GM12892 (cell line): ENCODE results near the gene TSNAXIP1.

Experiments
- DNase-seq: peaks from one replicate; pipeline ENCODE4 v3.0.0; 2011; ENCODE audit not compliant: insufficient read length
- FAIRE-seq: peaks from 2 replicates; lab custom pipeline; 2011; peaks lifted over from hg19 to GRCh38; lab: Jason Lieb, UNC
- POLR2A ChIP-seq: IDR thresholded peaks from 2 replicates; pipeline ENCODE4 v1.6.1; 2011; ENCODE audit warnings: low read depth, low read length, control low read depth
- POLR2AphosphoS5 ChIP-seq: IDR thresholded peaks from 2 replicates; pipeline ENCODE4 v1.6.1; 2011; ENCODE audit warnings: low read depth, low read length, control low read depth
- TAF1 ChIP-seq: IDR thresholded peaks from 2 replicates; pipeline ENCODE4 v1.6.1; 2011; ENCODE audit warnings: low read depth, mild to moderate bottlenecking, control low read depth, low read length, borderline replicate concordance

The TSNAXIP1 gene

GRCh38 chr16:67842509-67843342 is 36.0 kb downstream of the TSNAXIP1 start:
- TF ChIP-seq TAF1 (0 out of 2 replicates have a peak, but pooled peaks have one; percentile 23), POLR2A (0 out of 2 replicates have a peak, but pooled peaks have one; percentile 17), POLR2AphosphoS5 (no peak)
- FAIRE-seq (peak; percentile 83), DNase-seq (peak; percentile 54)

GRCh38 chr16:67843343-67843765 is 36.7 kb downstream of the TSNAXIP1 start:
- DNase-seq (no peak), FAIRE-seq (peak; percentile 24)
- TF ChIP-seq POLR2A = no peak
- TF ChIP-seq POLR2AphosphoS5 = no peak

- TF ChIP-seq POLR2AphosphoS5 = no peak
- no peak for TF ChIP-seq TAF1
- no peak for TF ChIP-seq POLR2A
- DNase-seq = no peak
- no peak for FAIRE-seq
Measured at GRCh38 chr16:67844497-67844896, 37.8 kb downstream of the TSNAXIP1 start.

GRCh38 chr16:67845291-67846062 is 38.8 kb downstream of the TSNAXIP1 start:
- no peak for FAIRE-seq
- no peak for DNase-seq
- TF ChIP-seq TAF1 = no peak

GRCh38 chr16:67846063-67846319 is 39.3 kb downstream of the TSNAXIP1 start:
- DNase-seq (no peak), FAIRE-seq (no peak)
- TF ChIP-seq POLR2AphosphoS5 (no peak), TAF1 (no peak)

GRCh38 chr16:67846320-67847063 is 39.8 kb downstream of the TSNAXIP1 start, which contains the start of gene NUTF2:
NUTF2 (plus strand) TSS chr16:67846933; CDS start chr16:67865131, 18,198 bp downstream.
- FAIRE-seq (peak; percentile 88), DNase-seq (peak; percentile 95)
- TF ChIP-seq POLR2AphosphoS5 (peak; percentile 42; the same call in 1 of the 2 replicates), TAF1 (peak; percentile 49; the same call in 1 of the 2 replicates), POLR2A (peak; percentile 75; the same call in 1 of the 2 replicates)

GRCh38 chr16:67847064-67847861 is 40.6 kb downstream of the TSNAXIP1 start, which contains the start of gene CENPT:
CENPT (minus strand) TSS chr16:67847693; CDS start chr16:67833859, 13,834 bp downstream.
- DNase-seq (no peak), FAIRE-seq (no peak)
- TF ChIP-seq POLR2AphosphoS5 (no peak), TAF1 (no peak), POLR2A (peak; percentile 9; the same call in 1 of the 2 replicates)

GRCh38 chr16:67848118-67848517 is 41.4 kb downstream of the TSNAXIP1 start:
- DNase-seq = no peak
- no peak for FAIRE-seq
- TF ChIP-seq POLR2AphosphoS5 (no peak), TAF1 (no peak), POLR2A (no peak)

- TF ChIP-seq POLR2A (no peak), TAF1 (no peak), POLR2AphosphoS5 (no peak)
- no peak for DNase-seq
- no peak for FAIRE-seq
Measured at GRCh38 chr16:67853670-67854069, 47.0 kb downstream of the TSNAXIP1 start.

- FAIRE-seq (no peak), DNase-seq (no peak)
- TF ChIP-seq POLR2AphosphoS5 (no peak), TAF1 (no peak), POLR2A (no peak)
Measured at GRCh38 chr16:67855789-67856188, 49.1 kb downstream of the TSNAXIP1 start.
